DMS79 treated with DMSO at 0.1 percent for 48 hours (cell line): ENCODE data around the gene C20orf144.

Experiments
- DNase-seq: peaks from one replicate; lab custom pipeline; 2025; lab: John Stamatoyannopoulos, UW

Gene C20orf144

DNA sequence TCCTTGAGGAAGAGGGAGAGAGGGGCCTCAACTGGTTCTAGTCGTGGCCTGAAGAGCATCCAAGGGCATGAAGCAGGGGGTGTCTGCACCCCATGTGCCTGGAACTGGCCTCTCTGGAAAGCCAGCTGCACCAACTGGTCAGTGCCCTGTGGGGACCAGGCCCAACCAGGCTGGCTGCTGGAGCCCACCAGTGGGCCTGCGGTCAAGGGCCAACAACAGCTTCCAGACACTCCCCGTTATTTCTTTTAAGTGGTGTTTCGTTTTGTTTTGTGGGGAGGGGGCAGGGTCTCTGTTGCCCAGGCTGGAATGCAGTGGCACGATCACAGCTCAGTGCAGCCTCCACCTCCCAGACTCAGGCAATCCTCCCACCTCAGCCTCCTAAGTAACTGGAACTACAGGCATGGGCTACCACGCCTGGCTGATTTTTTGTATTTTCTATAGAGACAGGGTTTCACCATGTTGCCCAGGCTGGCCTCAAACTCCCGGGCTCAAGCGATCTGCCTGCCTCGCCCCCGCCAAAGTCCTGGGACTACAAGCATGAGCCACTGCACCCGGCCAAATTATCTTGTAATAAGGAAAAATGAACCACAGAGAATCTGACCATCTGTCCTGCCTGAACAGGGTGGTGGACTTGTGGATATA is 11.9 kb upstream of the C20orf144 start:
- DNase-seq, result no peak

DNA sequence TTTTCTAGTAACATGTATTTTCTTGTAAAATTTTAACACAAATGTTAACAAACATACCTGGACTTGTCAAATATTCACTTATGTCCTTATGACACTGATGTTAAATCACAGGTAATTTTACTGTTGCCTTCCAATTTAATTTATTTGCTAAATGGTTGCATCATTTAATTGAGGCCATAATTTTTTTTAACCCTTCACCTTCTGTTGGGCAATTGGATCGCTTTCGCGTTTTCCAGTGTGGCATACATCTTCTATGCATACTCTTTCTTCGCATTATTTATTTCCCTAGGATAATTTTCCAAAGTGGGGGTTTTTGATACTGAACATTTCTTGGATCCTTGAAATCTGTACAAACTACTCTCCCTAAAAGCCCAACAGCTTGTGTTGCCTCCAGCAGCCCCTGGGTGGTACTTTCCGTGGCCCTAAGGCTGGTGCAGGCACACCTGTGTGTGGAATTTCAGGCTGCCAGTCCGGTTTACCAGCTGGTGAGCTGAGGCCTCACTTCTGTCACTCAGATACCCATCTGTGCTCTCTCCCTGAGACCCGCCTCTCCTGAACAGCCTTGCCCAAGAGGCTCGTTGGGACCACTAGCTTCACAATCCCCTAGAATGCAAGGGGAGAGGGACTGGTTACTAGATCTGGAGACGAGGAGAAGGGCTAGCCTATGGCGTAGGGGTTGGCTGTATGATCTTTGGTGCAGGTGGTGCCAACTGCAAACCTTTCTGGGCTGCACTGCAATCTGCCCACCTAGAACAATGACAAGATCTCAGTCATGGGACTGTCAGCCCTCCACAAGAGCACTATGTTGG is 11.2 kb upstream of the C20orf144 start:
- DNase-seq, result no peak

DNA sequence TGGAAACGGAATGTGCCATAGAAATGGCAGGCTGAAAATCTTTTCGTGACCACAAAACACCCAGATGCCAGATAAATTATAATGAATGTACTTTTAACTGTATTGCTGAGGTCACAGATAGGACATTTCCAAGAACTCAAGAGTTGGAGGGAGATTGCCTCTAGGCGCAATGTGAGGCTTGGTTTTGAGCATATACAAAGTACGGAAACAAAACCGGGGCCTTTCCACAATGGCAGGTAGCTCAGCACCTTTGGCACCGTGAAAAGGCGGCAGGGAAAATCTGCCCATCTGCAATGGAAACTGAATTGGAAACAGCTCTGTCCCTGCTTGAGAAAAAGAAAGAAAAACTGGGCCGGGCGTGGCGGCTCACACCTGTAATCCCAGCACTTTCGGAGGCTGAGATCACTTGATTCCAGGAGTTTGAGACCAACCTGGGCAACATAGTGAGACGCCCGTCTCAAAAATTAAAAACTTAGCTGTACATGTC is 10.5 kb upstream of the C20orf144 start:
- DNase-seq, result no peak

DNA sequence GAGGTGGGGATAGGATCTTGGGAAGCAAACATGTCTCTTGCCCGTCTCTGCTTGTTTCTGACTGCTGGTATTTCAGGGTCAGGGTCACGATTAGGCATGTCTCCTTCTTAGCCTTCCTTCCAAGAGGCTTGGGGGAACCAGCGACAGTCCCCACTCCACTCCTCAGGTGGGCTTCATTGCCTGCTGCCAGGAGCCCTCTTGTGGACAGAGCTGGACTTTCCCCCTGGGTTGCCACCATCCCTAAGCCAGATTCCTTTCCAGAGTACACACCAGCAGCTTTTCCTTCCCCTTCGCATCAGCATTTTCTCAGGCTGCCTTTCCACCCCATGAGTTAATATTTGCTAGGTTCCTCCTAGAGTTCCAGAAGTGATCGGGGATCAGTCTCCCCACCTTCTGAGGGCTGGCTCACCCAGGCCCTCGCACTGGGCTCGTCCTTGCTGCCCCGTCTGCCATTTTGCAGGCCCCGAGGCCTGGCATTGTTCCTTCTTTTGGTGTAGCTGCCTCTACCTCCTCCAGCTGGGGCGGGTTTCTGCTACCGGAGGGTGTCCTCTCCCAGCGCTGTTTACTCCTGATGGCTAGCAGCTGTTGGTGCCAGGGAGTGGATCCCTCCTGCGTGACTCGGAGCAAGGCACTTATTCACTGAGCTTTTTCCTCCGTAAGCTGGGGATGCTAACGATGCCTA is 8.8 kb upstream of the C20orf144 start:
- DNase-seq, result peak; percentile 50

DNA sequence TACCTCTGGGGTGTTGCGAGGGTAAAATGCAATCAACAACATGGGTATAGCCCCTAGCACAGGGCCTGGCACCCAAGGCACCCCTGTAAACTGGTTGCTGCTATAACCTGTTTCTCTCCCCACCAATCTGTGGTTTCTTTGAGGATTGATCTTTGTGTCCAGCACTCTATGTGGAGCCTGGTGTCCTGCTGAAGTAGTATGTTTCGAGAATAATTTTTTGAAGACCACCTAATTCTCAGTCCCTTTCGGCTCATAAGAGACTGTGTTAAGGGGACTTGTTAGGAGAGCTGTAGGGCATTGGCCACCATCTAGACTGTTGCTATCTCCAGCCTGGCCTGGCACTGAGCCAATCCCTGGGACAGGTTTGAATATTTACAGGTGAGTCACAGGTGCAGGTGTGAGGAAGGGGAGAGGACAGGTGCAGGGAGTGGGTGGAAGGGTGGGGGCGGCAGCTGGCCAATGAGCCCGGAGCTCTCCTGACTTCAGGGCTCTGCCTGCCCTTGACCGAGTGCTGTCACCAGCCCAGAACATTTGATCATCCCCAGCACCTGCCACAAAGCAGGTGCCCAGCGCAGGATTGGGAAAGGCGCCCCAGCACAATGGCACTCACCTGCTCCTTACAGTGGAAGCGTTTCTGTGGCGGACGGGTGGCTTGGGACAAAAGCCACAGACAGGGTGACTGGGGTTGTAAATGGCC is 8.1 kb upstream of the C20orf144 start:
- DNase-seq, result peak; percentile 93

DNA sequence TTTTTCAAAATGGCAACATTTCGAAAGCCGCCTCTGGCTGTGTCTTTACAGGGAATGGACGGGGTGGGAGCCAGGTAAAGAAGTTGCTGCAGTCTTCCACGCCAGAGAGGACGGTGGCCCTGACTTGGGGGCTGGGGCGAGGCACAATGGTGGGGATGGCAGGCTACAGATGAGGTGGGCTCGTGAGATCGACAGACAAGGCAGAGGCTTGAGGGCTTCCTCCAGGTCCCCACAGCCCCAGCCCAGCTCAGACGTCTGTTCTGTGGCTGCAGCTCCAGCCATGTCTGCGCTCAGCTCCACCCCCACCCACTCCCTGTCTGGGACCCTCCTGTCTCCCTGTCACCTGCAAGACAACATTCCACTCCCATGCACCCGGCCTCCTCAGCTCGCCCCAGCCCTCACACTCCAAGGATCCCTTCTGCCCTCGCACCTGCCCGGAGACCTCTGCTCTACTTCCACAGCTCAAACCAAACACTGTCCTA is 7.4 kb upstream of the C20orf144 start:
- DNase-seq, result no peak

DNA sequence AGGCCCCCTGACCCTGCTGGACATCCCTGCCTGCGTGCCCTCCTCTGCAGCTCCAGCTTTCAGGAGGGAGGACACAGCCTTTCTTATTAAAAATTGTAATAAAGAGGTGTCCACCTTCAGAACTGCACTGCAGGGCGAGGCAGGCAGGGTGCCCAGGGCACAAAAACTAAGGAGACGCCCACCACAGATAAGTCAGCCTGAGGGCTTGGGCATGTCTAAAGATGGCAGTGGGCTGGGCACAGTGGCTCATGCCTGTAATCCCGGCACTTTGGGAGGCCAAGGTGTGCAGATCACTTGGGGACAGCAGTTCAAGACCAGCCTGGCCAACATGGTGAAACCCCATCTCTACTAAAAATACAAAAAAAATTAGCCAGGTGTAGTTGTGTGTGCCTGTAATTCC is 7.0 kb upstream of the C20orf144 start:
- DNase-seq, result no peak

DNA sequence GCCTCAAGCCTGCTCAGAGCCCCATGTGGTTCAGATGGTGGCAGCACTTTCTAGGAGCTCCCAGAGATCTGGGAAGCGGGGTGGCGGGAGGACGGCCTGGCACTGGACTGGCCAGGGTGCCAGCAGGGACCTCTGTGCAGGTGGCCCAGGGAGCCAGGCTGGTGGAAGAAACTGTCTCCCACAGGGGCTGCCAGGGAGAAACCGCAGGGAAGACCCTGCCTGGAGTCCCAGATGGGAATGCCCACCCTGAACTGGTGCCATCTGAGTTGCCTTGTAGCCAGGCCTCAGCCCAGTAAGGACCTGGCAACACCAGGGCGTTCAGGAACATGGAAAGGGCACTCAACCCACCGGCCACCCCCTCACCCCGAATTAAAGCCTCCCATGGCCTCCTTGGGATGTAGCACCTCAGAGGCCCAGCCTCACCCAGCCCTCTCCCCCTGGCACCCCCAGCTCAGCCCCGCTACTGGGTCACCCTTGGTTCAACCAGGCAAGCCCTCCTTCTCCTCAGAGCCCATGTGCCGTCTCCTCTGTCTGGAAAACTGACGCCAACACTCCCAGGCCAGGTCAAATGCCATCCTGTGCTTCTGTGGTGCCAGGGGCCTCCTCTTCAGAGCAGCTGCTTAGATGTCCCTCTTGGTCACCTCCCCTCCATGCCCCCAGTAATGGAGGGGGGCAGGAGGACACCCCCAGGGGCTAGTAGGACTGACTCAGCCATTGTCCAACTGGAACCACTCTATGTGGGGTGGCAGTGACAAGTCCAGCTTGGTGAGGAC is 5.9 kb upstream of the C20orf144 start:
- DNase-seq, result no peak

DNA sequence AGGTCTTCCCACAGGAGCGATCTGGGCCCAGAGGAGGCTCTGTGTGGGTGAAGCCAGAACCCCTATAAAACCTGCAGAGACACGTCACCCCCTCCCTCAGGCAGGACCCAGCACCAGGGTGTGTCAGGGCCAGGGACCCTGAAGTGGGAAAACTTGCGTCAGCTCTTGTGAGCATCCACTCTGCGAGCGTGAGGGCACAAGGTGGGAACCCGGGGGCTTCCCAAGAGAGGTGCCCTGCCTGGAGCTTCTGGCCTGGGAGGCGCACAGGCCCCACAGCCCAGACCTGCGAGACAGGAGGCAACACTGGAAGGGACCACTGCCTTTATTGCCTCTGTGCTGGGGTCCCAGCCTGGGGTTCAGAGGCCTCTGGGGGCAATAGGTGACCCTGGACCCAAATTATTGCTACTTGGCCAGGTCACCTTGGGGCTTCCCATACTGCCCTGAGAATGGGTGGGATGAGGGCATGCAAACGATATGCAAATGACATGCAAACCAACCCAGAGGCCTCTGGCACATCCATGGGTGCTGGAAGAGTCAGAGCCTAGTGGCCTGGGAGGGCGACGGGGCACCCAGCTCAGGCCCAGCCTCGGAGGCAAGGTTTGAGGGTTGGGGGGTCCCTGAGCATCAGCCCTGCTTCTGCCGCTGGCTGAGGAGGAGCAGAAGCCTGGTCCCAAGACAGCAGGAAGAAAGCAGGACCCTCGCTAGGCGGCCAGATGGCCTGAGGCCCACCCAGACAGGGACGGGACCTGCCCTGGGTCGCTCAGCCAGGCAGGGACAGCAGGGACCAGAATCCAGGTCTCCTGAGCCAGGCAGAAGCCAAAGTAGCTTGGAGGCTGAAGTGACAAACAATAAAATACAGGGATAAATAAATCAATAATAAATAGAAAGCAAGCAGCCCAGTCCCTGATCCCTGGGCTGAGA is 5.1 kb upstream of the C20orf144 start:
- no peak for DNase-seq

DNA sequence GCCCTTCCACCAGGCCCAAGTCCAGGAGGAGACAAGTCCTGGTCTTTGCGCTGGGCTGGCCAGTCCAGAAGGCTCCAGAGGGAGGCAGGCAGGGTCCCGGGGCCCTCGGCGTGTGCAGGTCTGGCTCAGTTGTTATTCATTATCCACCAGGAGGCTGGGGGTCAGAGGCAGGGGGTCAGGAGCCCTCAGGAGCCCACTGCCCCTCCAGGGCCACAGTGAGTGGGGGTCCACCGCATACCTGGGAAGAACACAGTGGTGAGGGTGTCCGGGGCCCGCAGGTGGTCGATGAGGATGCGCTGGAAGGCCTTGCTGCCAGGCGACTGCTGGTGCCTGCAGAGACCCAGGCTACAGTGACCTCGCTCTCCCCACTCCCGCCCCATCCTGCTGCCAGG is 4.4 kb upstream of the C20orf144 start:
- DNase-seq, result no peak

DNA sequence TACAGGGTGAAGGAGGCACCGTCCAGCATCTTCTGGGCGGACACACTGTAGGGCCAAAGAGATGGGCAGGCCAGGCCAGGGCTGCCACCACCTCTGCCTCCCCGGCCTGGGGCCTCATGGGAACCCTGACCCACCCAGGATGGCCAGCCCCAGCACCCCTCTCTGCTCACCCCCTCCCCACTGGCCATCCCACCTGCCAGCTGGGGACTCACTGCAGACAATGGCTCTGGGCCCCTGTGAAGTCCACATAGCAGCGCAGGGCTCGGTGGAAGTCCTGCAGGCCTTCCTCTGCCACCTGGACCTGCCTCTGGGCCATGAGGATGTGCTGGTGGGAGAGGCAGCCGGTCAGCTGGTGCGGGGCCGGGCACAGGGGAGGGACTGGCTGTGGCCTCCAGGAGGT is 3.6 kb upstream of the C20orf144 start:
- no peak for DNase-seq

DNA sequence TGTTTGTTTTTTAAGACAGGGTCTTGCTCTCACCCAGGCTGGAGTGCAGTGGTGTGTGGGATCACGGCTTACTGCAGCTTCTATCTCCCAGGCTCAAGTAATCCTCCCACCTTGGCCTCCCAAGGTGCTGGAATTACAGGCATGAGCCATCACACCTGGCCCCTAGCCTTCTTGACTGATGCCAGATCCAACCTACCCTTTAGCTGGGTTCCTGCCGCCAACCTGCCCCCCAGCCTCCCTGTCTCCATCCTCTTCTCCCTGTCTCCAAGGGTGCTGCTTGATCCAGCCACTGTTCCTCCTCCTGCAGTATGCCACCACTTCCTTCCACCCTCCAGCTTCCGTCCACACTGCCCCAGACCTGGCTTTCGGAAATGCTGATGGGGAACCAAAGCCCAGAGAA is 3.2 kb upstream of the C20orf144 start:
- no peak for DNase-seq

DNA sequence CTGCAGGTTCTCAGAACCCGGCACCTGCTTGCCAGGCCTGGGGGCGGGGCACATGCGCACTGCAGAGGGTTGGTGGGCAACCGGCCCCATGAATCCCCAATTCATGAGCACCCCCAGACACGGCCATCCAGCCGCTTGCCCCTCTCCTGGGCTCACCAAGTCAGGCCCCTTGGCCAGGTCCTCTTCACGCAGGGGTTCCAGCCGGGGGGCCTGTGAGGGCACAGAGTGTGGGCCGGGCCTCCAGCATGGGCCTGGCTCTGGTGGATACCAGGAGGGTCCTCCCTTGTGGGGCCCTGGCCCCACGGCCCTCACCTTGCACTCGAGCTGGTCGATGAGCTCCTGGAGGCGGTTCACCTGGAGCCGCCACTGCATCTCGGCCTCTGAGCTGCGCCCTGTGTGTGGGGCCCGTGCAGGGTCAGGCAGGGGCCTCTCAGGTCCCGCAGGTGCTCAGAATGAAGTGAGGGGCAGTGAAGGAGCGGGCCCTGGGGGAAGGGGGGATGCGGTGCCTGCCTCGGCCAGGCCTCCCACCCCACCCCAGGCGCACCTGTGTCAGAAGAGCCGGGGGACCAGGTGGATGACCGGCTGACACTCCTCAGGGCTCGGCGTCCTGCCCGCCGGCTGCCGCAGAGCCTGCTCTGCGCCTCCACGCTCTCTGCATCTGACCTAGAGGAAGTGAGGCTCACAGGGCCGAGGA is 2.6 kb upstream of the C20orf144 start:
- no peak for DNase-seq

DNA sequence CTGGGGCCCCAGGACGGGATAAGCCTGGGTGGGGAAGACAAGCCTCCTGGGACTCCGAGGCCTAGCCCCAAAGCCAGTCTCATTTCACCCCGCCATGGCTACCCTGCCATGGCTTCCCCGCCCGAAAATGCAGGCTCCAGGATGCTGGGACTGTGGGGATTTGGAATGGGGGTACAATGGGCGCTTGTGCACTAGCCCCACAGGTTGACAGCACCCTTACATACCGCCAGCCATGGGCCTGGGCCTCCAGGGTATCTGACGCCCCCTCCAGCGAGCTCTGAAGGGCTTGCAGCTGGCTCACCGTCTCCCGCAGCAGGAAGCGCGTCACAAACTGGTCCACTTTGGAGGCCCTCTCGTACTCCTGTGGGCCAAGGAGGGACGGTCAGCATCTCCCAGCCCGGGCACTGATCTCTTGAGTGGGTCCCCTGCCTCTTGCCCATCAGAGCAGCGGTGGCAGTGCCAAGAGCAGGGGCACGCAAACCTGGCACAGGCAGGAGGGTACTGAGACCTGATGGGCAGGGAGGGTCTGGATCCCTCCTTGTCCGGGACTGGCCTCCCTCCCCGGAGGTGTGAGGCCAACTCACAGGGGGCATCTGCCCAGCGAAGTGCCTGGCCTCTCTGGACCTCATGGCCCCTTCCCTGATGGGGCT is 2.0 kb upstream of the C20orf144 start:
- no peak for DNase-seq

DNA sequence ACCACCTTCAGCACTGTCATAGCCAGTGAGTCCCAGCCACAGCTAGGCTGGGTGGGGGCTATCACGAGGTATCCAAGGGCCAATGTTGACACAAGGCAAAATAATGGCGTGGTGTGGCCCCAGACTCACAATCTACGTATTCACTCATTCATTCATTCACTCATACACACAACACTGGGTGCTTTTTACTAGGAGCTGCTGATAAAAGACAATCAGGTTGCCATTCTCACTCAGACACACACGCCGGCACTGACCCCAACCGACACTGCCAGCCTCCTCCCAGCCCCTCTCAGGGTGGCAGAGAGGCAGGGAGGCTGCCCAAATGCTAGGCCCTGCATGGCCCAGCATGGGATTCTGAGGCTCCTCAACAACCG is 1.5 kb upstream of the C20orf144 start:
- DNase-seq, result no peak

DNA sequence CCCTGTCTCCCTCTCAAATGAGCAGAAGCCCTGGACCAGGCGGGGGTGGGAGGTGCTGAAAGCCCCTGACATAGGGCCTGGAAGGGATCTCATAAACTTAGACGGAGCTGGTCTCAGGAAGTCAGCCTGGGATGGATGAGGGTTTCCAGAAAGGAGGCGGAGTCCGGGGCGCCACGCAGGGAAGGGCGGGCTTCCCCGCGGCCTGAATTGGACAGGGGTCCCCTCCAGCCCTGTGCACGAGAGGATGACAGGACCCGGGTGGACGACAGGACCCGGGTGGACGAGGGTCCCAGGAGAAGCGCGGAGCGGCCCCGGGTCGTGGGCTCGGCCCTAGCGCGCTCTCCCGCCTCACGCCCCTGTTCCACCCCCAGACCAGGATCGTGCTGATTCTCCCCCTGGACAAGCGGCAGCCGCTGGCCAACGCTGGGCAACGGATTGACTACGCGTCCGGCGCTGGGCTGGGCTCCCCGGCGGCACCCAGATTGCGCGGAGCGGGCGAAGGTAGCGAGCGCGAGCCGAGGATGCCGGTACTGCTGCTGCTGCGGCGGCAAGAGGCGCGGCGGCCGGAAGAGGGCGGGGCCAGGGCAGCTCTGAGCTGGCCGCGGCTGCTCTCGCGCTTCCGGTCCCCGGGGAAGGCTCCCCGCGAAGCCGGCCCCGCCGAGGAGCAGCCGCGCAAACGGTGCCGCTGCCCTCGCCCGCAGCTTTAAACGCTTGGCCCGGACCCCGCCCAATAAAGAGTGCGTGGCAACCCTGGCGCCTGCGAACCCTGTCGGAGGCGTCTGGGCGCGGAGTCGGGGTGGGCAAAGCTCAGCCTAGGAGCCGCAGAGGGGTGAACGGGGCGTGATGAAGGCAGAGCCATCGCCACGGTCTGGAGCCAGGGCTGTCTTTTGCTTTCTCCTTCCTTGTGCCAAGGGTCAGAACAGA is 1.3 kb downstream of the C20orf144 start:
- DNase-seq, result peak; percentile 43

DNA sequence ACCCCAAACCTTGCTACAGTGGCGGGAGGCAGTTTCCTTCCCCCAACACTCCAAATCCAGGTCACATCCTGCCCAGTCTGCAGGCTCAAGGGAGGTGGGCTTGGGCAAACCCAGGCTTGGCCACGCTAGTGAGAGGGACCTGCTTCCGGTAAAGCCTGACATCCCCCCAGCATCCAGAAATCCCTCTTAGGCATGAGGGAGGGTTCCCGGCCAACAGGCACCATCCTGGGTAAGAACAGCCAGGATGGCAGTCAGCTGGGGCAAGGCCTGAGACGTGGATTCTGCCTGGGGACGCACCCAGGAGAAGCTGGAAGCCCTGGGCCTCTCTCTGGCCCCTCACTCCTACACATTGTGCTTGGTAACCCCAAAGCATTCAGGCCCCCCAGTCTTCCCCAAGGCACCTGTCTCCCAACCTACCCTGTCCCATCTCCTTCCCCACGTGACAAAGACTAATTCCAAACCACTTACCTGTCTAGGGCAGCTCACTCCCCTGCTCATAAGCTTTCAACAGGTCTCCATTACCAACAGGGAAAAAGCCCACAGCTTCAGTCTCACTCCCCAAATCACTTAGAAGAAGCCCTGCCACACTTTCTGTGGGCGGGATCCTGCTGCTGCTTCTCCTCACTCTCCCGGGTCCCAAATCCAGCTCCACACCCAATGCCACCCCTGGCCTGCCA is 2.1 kb downstream of the C20orf144 start:
- DNase-seq, result no peak

DNA sequence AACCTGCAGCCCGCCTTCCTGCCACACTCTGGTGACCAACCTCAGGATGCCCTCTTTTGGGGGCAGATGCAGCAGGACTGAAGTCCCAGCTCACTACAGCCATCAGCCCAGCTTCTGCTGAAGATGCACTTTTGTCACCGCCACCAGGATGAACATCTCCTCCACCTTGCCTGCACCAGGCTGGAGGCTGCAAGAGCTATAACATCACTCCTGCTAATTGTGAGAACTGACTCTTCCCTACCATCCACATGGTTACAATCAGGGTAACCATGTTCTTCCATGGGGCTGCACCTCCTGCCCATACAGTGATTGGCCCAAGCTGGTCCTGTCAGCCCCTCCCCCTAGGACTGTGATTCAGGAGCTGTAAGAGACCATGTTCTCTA is 2.6 kb downstream of the C20orf144 start:
- no peak for DNase-seq
